IMR-90 (cell line): ENCODE results near the gene TMEM74B. TPM values are rescaled to one million over a fixed set of nuclear protein-coding genes. Genes with fewer than 3 reads are reported as not detected.
"Not testable (repeated sequence)": the region's sequence is repeated elsewhere in the genome, so short reads cannot be mapped to it uniquely, and the experiment has no call there.

Experiments used
- ATAC-seq: fragments of 200-7000 bp; cut with Tn5 transposase; 2 replicates; pipeline ENCODE4 v1.9.1; 2020; ENCODE audit warnings: low read depth, mild to moderate bottlenecking, moderate library complexity
- BruUV-seq: library from RNA; stranded (reverse); fragments of 400-500 nt; replicated peaks from 2 replicates; lab custom pipeline; 2021; lab: Mats Ljungman, UMichigan
- CTCF ChIA-PET: fragments of 300-600 bp; formaldehyde crosslinking; extraction: SDS; loops from one replicate; lab custom pipeline; 2021; ENCODE audit warnings: antibody characterized with exemption; lab: Yijun Ruan, JAX
- POLR2A ChIA-PET: fragments of 300-600 bp; sonication (Branson Sonifier 250); formaldehyde crosslinking; loops from one replicate; lab custom pipeline; 2022; ENCODE audit warnings: antibody characterized with exemption; ENCODE audit not compliant: unreplicated experiment; lab: Charles Lee
- DNase-seq: peaks from one replicate; pipeline ENCODE4 v3.0.0; 2013
- H2AFZ ChIP-seq: replicated peaks from 2 replicates; pipeline ENCODE3; 2013; ENCODE audit warnings: low read length, mild to moderate bottlenecking; ENCODE audit not compliant: poor library complexity
- H2AK5ac ChIP-seq: 2 replicates; pipeline ENCODE4 v1.6.1; 2013; ENCODE audit warnings: low read depth, low read length, inconsistent platforms
- H2AK9ac ChIP-seq: replicated peaks from 2 replicates; pipeline ENCODE3; 2013; ENCODE audit warnings: mild to moderate bottlenecking, low read depth, low read length, moderate library complexity; ENCODE audit not compliant: poor library complexity
- H2BK120ac ChIP-seq: 2 replicates; pipeline ENCODE4 v1.6.1; 2013; ENCODE audit warnings: low read depth, low read length, inconsistent platforms
- H2BK15ac ChIP-seq: 3 replicates; pipeline ENCODE4 v1.6.1; 2013; ENCODE audit warnings: low read depth, low read length, inconsistent platforms
- H2BK20ac ChIP-seq: 2 replicates; pipeline ENCODE4 v1.6.1; 2013; ENCODE audit warnings: low read depth, mild to moderate bottlenecking, inconsistent platforms, low read length, moderate library complexity
- H2BK5ac ChIP-seq: 2 replicates; pipeline ENCODE4 v1.6.1; 2013; ENCODE audit warnings: mild to moderate bottlenecking, low read depth, low read length, inconsistent platforms; ENCODE audit not compliant: poor library complexity, severe bottlenecking
- H3K14ac ChIP-seq: replicated peaks from 2 replicates; pipeline ENCODE4 v1.6.1; 2013; ENCODE audit warnings: low read depth, low read length, inconsistent platforms
- H3K18ac ChIP-seq: 2 replicates; pipeline ENCODE4 v1.6.1; 2013; ENCODE audit warnings: low read depth, low read length, control low read depth
- H3K23ac ChIP-seq: 2 replicates; pipeline ENCODE4 v1.6.1; 2013; ENCODE audit warnings: low read depth, low read length, inconsistent platforms
- H3K27ac ChIP-seq: 2 replicates; pipeline ENCODE4 v1.5.1; 2013; ENCODE audit warnings: mild to moderate bottlenecking, control low read depth, low read length; ENCODE audit not compliant: insufficient read depth
- H3K27me3 ChIP-seq: 2 replicates; pipeline ENCODE4 v1.6.1; 2013; ENCODE audit warnings: low read length; ENCODE audit not compliant: control insufficient read depth, insufficient read depth
- H3K36me3 ChIP-seq: 2 replicates; pipeline ENCODE4 v1.6.1; 2013; ENCODE audit warnings: low read length, mixed read lengths; ENCODE audit not compliant: control insufficient read depth, insufficient read depth
- H3K4ac ChIP-seq: 2 replicates; pipeline ENCODE4 v1.6.1; 2013; ENCODE audit warnings: low read depth, low read length, inconsistent platforms
- H3K4me1 ChIP-seq: 2 replicates; pipeline ENCODE4 v1.6.1; 2013; ENCODE audit warnings: low read length, mixed read lengths; ENCODE audit not compliant: control insufficient read depth, insufficient read depth
- H3K4me2 ChIP-seq: 2 replicates; pipeline ENCODE4 v1.6.1; 2013; ENCODE audit warnings: low read depth, mild to moderate bottlenecking, control low read depth, low read length, moderate library complexity
- H3K4me3 ChIP-seq: 2 replicates; pipeline ENCODE4 v1.5.1; 2013; ENCODE audit warnings: low read depth, mild to moderate bottlenecking, control low read depth, low read length, moderate library complexity; ENCODE audit not compliant: insufficient read depth
- H3K56ac ChIP-seq: 2 replicates; pipeline ENCODE4 v1.6.1; 2013; ENCODE audit warnings: low read length, inconsistent platforms; ENCODE audit not compliant: insufficient read depth; ENCODE audit errors: extremely low read depth
- H3K79me1 ChIP-seq, 2 experiments: 2 replicates each; pipeline ENCODE4 v1.6.1; 2013; ENCODE audit warnings: low read length in 2 of 2, inconsistent platforms in 1 of 2, low read depth in 1 of 2
- H3K9ac ChIP-seq: 2 replicates; pipeline ENCODE4 v1.6.1; 2013; ENCODE audit warnings: low read depth, low read length, control low read depth
- H3K9me1 ChIP-seq: 2 replicates; pipeline ENCODE4 v1.6.1; 2013; ENCODE audit warnings: low read length, inconsistent platforms; ENCODE audit not compliant: insufficient read depth
- H3K9me3 ChIP-seq: 2 replicates; pipeline ENCODE4 v1.6.1; 2013; ENCODE audit warnings: low read length; ENCODE audit not compliant: control insufficient read depth, insufficient read depth
- H4K20me1 ChIP-seq: 2 replicates; pipeline ENCODE4 v1.6.1; 2013; ENCODE audit warnings: low read length, inconsistent platforms; ENCODE audit not compliant: insufficient read depth
- H4K5ac ChIP-seq: 2 replicates; pipeline ENCODE4 v1.6.1; 2013; ENCODE audit warnings: mild to moderate bottlenecking, low read depth, low read length, control low read depth
- H4K8ac ChIP-seq, 2 experiments: 2 replicates each; pipeline ENCODE4 v1.6.1; 2013; ENCODE audit warnings: low read depth in 2 of 2, low read length in 2 of 2, control low read depth in 1 of 2, inconsistent platforms in 1 of 2
- H4K91ac ChIP-seq: 2 replicates; pipeline ENCODE4 v1.6.1; 2013; ENCODE audit warnings: low read depth, low read length, inconsistent platforms; ENCODE audit not compliant: insufficient read depth
- CTCF ChIP-seq: conservative IDR thresholded peaks from 2 replicates; pipeline ENCODE4 v1.5.1; 2012; ENCODE audit warnings: mild to moderate bottlenecking, low read depth, low read length, improper control_type of control experiment
- MAFK ChIP-seq: IDR thresholded peaks from 2 replicates; pipeline ENCODE4 v1.6.1; 2012; ENCODE audit warnings: low read depth, low read length, improper control_type of control experiment
- RCOR1 ChIP-seq: IDR thresholded peaks from 2 replicates; pipeline ENCODE4 v1.6.1; 2012; ENCODE audit warnings: mild to moderate bottlenecking, low read length, improper control_type of control experiment; ENCODE audit not compliant: insufficient replicate concordance
- RFX5 ChIP-seq: IDR thresholded peaks from 2 replicates; pipeline ENCODE4 v1.8.0; 2012; ENCODE audit warnings: low read depth, mild to moderate bottlenecking, low read length, moderate library complexity
- WGBS, 2 experiments: methylation state at CpG; one replicate each; pipeline versions ENCODE4 v1.1.5 to v1.1.7; 2013; ENCODE audit warnings: missing lambda C conversion rate in 2 of 2; ENCODE audit not compliant: insufficient read length in 1 of 2; ENCODE audit errors: extremely low coverage in 2 of 2; 5-methylcytosine and 5-hydroxymethylcytosine counted together
- dilution Hi-C: fragments of 300-500 bp; cut with HindIII; formaldehyde crosslinking; loops from one replicate; pipeline ENCODE4 v1.14.3; 2018; ENCODE audit warnings: low sequenced_read_pairs; ENCODE audit not compliant: unreplicated experiment
- in situ Hi-C: fragments of 300-500 bp; cut with MboI; formaldehyde crosslinking; loops from 3 replicates; pipeline ENCODE4 v1.14.3; 2019; ENCODE audit warnings: low sequenced_read_pairs, inconsistent platforms, mixed read lengths
- intact Hi-C: fragments of 100-400 bp; cut with micrococcal nuclease; formaldehyde crosslinking; loops from 2 replicates; pipeline ENCODE4 v1.10.0; 2022
- polyA plus RNA-seq, 3 experiments: library from polyadenylated mRNA; depleted of rRNA; stranded (reverse); fragments of >200 nt; gene quantifications; 2 replicates each; pipeline ENCODE4 v1.2.3, GENCODE V29; 2012; ENCODE audit warnings: low replicate concordance in 1 of 3
- total RNA-seq: library from RNA; depleted of rRNA; stranded (reverse); fragments of >200 nt; gene quantifications from 2 replicates; pipeline ENCODE4 v1.2.3, GENCODE V29; 2012

Gene TMEM74B
- total and polyA plus RNA-seq, 2 of the 4 experiments (the other 2 are of a cell fraction) = 0.03 TPM; not detected in 1

- no peak overlapping the region for H3K4me3 ChIP-seq
- H3K27me3 ChIP-seq = no peaks in the 10 kb centered on the region
- no peak overlapping the region for H2BK20ac ChIP-seq
- dilution Hi-C loops (no loop called here), in situ Hi-C loops (no loop called here), intact Hi-C loops (no loop called here)
- H3K18ac ChIP-seq = no peak overlapping the region
- no peak overlapping the region for H3K23ac ChIP-seq
- no peak overlapping the region for H4K8ac ChIP-seq
- H2AFZ ChIP-seq = no peak overlapping the region
- no peak overlapping the region for H3K4ac ChIP-seq
- peaks cover 5% of the 10 kb centered on the region for H4K20me1 ChIP-seq
- no peak overlapping the region for H4K91ac ChIP-seq
- no TSS peak for BruUV-seq
- WGBS, 2 experiments = no CpG with 5 or more reads among the region's 4 CpGs
- H3K9me1 ChIP-seq = peaks cover 10% of the 10 kb centered on the region; the same call in 1 of the 2 replicates
- no peak overlapping the region for H4K5ac ChIP-seq
- CTCF ChIA-PET = no interaction called here
- no peak overlapping the region for H3K9ac ChIP-seq
- no peak overlapping the region for H3K4me2 ChIP-seq
- H3K36me3 ChIP-seq = peaks cover 28% of the 10 kb centered on the region
- no peak overlapping the region for H3K14ac ChIP-seq
- H2BK5ac ChIP-seq = no peak overlapping the region
- H3K27ac ChIP-seq = no peak overlapping the region
- ATAC-seq (peak; percentile 59; the same call in 1 of the 2 replicates), DNase-seq (peak; percentile 31)
- POLR2A ChIA-PET = no interaction called here
- no peak overlapping the region for H2BK15ac ChIP-seq
- H3K79me1 ChIP-seq = peaks cover 23 to 36% of the 10 kb centered on the region in 2 experiments
- no peaks in the 10 kb centered on the region for H3K9me3 ChIP-seq
- no peaks in the 10 kb centered on the region for H3K4me1 ChIP-seq
- TF ChIP-seq RFX5 (no peak), RCOR1 (no peak), MAFK (peak; percentile 63), CTCF (no peak)
- H2BK120ac ChIP-seq = no peak overlapping the region
- H2AK9ac ChIP-seq = no peak overlapping the region
- H2AK5ac ChIP-seq = no peak overlapping the region
- no peak overlapping the region for H3K56ac ChIP-seq
Observed at GRCh38 chr20:1150218-1150617, 34.6 kb downstream of the TMEM74B start.

GRCh38 chr20:1149812-1150211 is 35.0 kb downstream of the TMEM74B start:
- H3K14ac ChIP-seq, H4K91ac ChIP-seq, CTCF ChIA-PET, H2BK120ac ChIP-seq, in situ Hi-C loops, H3K18ac ChIP-seq, H3K9me1 ChIP-seq, H3K9me3 ChIP-seq, H4K20me1 ChIP-seq, H3K27me3 ChIP-seq, H2BK15ac ChIP-seq, ATAC-seq, H2BK5ac ChIP-seq, H3K9ac ChIP-seq, H2BK20ac ChIP-seq, dilution Hi-C loops, intact Hi-C loops, H2AK5ac ChIP-seq, H3K56ac ChIP-seq, H2AFZ ChIP-seq, DNase-seq, BruUV-seq, H4K8ac ChIP-seq, H3K4me2 ChIP-seq, H4K5ac ChIP-seq, H2AK9ac ChIP-seq, H3K23ac ChIP-seq, H3K4me1 ChIP-seq, POLR2A ChIA-PET, H3K27ac ChIP-seq, H3K4ac ChIP-seq, H3K4me3 ChIP-seq: not testable (repeated sequence)
- no CpG with 5 or more reads among the region's 2 CpGs for WGBS, 2 experiments
- peaks cover 29% of the 10 kb centered on the region for H3K36me3 ChIP-seq
- H3K79me1 ChIP-seq = peaks cover 23 to 36% of the 10 kb centered on the region in 2 experiments
